NCI-H774 (cell line): ENCODE results near the gene PPM1B.
A peak's percentile ranks its signal among the peaks of the same experiment; 100 is the strongest.
"Not testable (repeated sequence)": the region's sequence is repeated elsewhere in the genome, so short reads cannot be mapped to it uniquely, and the experiment has no call there.

Experiments used
- DNase-seq: peaks from one replicate; lab custom pipeline; 2025; lab: John Stamatoyannopoulos, UW

PPM1B gene

DNA sequence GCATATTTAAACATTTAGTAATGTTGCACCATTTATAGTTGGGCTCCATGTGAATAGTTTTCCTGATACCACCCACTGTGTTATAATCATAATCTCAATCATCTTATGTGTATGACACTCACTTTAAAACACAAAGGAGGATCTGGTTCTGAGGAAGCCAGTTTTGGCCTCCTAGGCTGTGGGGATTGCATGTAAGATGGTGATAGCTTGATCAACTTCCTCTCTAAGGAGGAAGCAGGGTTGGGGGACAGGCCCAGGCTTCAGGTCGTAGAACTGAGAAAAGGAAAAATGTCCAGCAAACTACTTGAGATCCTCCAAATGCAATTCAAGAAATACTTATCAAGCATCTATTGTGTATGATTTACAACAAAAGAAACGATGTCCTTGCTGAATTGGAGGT lies 4.9 kb upstream of the PPM1B start:
- no peak for DNase-seq

DNA sequence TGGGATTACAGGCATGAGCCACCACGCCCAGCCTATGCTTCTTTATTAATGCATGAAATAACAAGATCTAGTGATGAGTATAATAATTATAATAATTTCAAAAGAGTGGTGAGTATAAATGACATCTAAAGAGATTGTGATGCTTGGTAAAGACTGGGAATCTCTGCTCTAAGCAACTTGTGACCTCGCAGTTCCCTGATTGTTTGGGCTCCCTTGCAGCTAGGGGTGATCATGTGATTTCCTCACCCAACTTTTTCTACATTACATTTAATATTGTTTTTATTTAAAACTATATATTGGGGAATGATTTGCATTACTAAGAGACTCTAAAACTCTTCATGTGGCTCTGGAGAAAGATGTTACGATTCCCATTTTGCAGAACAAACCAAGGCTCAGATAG lies 4.1 kb upstream of the PPM1B start:
- no peak for DNase-seq

DNA sequence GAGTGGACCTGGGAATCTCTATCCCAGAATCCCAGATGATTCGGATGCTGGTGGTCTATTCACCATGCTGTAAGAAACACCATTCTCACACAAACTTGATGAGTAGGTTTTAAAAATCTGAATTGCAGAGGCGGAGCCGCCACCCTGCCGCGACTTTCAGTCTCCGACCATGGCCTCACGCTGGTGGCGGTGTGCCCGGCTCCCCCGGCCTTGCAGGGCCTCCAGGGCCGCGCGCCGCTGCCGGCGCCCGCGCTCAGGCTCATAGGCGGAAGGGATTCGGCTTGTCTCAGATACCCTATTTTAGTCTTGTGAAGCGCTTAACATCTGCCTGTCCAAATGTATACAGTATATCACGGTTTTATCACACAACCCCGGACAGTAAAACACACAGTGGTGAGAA lies 2.6 kb upstream of the PPM1B start:
- no peak for DNase-seq

DNA sequence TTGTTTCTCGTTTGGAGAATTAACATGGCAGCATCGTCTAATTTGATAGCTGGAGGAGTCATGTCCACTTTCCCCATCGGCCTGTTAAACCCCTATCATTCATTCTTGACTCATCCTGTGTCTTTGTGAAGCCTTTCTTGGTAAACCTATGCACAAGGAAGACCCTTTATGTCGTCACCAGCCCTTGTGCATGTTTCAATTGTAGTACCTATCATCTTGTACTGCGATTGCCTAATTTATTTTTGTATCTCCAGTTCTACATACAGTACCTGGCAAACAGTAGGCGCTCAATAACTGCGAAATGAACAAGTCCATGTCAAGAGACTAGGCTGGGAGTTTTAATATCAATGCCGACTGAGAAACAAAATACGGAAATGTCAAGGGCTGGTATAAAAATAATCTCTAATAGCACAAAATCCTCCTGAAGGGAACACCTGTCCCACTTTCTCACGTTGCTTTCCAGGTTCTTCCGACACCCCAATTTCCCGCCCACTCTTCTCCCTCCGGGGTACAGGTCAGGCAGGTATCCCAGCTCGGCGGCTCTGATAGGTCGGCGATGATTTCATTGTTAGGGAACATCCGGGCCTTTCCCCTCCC lies 1.3 kb upstream of the PPM1B start:
- no peak for DNase-seq

DNA sequence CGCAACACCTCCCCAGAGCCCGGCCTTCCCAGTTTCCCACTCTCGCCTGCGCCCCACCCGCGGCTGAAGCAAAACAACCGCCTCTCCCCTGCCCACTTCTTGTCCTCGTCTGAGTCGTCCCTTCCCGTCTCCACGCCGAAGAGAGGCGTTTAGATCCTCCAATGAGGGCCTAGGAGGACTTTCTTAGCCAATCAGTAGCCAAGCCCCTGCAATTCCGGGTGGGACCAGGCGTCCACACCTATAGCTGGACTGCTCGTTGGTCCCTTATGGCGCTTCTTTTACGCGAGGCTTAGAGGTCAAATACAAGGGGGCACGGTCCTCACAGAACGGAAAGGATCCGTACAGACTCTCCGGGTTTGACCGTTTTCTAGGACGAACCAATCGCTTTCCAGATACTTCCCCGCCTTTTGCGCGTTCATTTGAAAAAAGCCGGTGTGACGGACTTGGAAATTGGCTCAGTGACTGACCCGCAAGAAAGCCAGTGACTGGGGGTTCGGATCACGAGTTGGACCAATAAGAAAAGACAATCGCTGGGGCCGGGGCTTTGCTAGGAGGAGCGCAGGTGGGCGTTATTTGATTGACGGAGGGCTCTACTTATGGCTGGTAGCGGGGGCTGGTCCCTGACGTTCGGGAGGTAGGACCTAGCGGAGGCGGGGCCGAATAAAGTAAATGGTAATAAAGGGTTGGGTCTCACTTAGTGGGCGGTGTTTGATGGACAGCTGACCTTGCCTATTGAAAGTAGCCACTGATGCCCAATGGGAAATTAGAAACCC lies 581 bp upstream of the PPM1B start:
- peak; percentile 99 for DNase-seq

DNA sequence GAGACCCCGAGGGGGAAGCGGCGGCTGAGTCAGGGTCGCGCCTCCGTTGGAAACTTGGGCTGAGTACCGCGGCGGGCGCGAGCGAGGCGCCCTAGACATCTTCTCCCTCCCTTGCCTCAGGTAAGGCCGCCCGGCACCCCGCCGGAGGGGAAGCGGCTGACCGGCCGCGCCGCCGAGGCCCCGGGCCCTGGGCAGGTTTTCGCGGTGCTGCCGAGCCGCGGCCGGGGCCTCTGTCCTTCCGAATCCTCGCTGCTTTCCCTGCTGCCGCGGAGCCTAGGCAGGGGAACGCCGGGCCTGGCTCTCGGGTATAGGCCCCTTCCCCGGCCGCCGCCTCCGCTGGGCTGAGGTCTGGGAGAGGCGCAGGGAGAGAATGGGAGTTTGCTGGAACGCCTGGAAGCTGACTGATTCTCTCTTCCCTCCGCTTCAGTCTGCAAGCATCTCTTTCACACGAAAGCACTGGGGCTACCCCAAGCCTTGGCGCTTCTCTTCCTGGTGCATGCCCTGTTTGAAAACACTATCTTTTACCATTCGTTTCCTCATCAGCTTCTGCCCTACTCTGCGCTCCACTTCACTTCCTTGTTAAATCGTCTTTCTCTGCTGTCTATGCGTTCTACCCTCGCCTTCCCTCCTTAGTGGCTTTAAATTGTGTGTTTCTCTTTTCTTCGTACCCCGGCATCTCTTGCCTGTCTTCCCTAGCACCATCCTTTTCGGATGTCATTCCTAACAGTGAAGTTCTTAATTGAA lies 652 bp downstream of the PPM1B start:
- DNase-seq = no peak

DNA sequence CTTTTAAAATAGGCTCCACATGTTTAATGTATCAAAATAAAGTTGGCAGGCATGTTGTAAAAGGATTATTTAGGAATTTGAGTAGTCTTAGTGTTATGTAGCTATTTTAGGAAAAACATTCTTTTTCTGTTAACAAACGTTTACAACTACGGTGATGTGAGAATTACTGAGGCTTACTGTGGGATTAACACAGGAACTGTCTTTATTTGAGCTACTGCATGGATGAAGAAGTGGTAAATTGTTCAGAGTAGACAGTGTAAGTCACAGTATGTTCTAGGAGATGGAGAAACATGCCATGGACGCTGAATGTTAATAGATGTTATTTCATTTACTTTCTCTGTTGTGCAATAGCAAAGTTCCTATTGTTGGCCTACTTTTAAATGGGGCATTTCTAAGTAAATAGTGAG lies 1.6 kb downstream of the PPM1B start:
- no peak for DNase-seq

DNA sequence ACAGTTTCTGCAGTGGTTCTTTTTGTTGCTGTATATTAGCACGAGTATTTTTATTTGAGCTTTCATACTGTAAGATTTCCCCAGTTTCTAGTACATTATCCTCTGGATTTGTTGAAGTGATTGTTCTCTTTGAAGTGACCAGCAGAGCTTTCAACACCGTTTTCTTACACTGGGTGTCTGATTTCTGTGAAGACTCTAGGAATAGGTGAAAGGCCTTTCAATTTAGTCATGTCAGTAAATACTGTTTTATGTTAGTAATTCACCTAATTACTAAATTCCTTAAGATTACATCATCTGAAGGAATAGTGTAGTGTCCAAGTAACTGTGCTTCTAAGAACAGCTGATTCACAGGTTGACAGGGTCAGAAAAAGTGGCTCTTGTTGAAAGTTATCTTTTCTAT lies 2.3 kb downstream of the PPM1B start:
- DNase-seq = no peak

DNA sequence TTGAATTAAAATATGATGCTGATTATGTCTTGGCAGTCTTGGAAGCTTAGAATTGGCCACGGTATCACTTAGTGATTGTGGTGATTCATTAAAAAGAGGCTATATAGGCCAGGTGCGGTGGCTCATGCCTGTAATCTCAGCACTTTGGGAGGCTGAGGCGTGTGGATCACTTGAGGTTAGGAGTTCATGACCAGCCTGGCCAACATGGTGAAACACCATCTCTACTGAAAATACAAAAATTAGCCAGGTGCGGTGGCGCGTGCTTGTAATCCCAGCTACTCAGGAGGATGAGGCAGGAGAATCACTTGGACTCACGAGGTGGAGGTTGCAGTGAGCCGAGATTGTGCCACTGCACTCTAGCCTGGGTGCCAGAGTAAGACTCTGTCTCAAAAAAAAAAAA lies 2.8 kb downstream of the PPM1B start:
- DNase-seq = not testable (repeated sequence)

DNA sequence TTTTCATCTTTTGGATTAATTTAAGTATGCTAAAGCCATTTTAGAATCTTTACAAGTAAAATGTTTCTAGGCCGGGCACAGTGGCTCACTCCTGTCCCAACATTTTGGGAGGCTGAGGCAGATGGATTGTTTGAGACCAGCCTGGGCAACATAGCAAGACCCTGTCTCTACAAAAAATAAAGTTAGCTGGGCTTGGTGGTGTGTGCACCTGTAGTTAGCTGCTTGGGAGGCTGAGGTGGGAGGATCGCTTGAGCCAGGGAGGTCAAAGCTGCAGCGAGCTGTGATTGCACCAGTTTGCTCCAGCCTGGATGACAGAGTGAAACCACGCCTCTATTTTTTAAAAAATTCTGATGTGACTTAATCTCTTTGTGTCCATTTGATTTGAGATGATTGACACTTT lies 3.9 kb downstream of the PPM1B start:
- DNase-seq = no peak

DNA sequence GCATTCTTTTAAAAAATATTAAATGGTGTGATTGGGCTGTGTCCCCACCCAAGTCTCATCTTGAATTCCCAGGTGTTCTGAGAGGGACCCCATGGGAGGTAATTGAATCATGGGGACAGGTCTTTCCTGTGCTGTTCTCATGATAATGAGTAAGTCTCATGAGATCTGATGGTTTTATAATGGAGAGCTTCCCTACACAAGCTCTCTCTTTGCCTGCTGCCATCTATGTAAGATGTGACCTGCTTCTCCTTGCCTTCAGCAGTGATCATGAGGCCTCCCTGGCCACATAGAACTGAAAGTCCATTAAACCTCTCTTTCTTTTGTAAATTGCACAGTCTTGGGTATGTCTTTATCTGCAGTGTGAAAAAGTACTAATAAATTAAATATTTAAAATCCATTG lies 10.3 kb downstream of the PPM1B start:
- DNase-seq = no peak

DNA sequence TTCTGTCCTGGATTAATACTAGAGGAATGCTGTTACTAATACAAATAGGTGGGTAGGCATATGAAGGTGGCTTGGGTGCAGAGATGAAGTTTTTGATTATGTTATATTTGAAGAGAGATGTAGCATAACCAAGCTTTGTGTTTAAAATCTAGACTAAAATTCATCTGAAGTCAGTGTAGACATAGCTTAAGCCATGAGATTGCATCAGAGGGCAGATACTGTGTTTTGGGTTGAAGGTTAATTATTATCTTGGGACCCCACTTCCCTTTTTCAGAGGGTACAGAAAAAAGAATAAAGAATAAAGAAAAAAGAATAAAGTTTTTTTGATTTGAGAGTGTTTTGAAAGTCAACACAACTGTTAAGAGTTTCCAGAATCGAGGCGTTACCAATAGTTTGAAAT lies 13.0 kb downstream of the PPM1B start:
- DNase-seq = no peak

DNA sequence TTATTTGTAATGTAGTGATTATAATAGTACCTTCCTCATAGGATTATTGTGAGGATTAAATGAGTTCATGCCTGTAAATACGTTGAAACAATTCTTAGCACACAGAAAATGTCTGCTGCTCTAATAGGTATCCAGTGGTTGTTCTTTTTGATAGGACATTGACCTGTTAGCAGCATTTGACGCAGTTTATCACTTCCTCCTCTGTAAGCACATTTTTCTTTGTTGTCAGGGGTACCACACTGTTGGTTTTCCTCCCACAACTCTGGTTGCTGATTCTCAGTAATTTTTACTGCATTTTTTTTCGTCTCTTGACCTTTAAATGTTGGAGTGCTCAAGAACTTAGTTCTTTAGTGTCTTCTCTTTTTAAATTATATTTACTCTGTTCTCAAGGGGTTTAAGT lies 15.4 kb downstream of the PPM1B start:
- DNase-seq = no peak

DNA sequence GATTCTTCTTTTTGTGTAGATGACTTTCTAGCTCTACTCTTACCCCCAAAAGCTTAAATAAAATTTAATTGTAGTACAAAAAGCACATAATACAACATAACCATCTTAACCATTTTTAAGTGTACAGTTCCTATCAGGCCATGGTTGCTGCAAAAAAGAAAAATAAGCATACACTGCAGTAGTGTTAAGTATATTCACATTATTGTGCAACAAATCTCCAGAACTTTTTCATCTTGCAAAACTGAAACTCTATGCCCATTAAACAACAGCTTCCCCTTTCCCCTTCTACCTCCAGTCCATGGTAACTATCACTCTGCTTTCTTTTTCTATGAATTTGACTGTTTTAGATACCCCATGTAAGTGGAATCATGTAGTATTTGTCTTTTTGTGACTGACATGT lies 18.1 kb downstream of the PPM1B start:
- DNase-seq = no peak

DNA sequence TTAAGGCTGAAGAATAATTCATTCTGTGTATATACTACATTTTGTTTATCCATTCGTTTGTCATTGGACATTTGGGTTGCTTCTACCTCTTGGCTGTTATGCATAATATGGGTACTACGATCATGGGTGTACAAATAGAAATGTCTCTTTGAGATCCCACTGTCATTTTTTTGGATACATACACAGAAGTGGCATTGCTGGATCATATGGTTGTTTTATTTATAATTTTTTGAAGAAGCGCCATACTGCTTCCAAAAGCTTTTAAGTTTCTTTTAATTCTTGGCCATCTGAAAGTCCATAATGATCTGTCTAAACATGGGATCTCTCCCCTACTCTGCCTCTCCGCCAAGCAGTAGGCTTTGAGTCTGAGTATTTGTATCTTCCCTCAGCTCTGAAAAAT lies 18.6 kb downstream of the PPM1B start:
- DNase-seq = no peak

DNA sequence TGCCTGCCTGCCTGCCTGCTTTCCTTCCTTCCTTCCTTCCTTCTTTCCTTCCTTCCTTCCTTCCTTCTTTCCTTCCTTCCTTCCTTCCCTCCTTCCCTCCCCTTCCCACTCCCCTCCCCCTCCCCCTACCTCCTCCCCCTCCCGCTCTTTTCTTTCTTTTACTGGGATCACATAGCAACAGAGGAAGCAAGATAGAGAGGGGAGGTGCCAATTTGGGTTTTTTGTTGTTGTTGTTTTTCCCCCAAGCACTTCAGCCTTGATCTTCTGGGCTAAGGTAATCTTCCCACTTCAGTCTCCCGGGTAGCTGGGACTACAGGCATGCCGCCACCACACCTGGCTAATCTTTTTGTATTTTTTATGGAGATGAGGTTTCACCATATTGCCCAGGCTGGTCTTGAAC lies 20.0 kb downstream of the PPM1B start:
- no peak for DNase-seq

DNA sequence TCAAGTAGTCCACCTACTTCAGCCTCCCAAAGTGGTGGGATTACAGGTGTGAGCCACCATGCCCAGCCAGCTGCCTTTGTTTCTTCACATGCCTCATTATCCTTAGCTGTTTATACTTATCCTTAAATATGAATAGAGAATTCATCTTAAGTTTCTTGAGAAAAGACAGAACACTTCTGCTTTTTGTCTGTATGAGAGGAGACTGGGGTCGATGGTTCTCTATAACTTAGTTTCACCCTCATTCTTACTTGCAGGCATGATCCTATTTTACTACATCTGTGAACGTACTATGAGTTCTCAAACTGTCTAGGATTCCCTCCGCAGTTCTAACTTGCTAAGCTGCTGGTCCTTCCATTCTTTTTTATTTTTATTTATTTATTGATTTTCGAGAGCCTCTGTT lies 20.4 kb downstream of the PPM1B start:
- DNase-seq = no peak

DNA sequence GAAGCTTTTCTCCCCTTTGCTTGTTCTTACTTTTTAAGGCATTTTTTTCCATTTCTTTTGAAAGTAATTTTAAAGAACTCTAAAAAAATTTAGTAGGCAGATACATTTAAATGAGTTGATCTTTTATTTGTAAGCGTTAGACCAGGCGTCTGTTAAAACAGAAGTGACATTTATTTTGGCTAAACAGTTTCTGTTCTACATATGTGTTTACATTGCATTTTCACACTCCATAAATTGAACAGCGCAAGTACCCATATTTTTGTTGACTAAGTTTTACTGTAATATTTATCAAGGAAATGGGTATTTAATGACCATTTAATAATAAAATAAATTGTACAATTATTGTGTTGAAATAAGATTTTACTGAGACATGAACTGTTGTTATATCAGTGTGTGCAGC lies 21.9 kb downstream of the PPM1B start:
- DNase-seq = no peak

DNA sequence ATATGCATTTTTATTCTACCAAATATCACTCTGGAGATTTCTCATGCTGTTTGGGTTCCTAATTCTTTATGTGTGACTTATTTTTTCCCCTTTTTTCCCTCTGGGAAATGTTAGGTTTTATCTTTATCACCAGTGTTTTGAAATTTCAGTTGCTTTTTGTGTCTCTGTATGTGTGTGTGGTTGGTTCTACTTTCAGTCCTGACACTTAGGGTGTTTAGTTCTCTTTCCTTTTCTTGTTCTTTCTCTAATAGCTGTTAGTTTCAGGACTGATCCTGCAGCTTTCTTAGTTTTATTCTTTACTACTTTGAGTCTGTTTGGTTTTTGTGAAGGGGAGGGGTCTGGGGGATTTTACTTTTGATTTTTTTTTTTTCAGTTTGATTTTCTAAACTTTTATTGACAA lies 23.1 kb downstream of the PPM1B start:
- DNase-seq = no peak

DNA sequence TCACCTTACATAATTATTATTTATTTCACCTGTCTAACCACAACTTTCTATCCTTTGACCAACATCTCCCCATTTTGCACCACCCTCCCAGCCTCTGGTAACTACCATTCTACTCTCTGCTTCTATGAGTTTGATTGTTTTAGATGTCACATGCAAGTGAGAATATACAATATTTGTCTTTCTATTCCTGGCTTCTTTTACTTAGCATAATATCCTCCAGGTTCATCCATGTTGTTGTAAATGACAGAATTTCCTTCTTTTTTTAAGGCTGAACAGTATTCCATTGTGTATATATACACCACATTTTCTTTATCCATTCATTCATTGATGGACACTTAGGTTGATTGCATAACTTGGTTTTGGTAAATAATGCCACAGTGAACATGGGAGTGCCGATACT lies 24.0 kb downstream of the PPM1B start:
- DNase-seq = no peak

DNA sequence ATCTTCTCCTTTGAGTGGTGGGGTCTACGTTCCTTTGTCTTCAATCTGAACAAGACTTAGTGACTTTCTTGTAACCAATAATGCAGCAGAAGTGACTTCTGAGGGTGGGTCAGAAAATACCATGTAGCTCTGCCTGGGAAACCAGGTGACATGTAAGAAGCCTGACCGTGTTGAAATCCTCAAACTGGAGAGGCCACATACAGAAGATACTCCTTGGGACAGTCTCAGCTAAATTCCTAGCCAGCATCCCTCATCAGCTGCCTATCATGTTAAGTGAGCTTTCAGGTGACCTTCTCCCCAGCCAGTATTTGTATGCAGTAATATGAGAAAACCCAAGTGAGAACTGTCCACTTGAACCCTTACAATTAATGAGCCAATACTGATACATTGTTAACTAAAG lies 27.0 kb downstream of the PPM1B start:
- no peak for DNase-seq

DNA sequence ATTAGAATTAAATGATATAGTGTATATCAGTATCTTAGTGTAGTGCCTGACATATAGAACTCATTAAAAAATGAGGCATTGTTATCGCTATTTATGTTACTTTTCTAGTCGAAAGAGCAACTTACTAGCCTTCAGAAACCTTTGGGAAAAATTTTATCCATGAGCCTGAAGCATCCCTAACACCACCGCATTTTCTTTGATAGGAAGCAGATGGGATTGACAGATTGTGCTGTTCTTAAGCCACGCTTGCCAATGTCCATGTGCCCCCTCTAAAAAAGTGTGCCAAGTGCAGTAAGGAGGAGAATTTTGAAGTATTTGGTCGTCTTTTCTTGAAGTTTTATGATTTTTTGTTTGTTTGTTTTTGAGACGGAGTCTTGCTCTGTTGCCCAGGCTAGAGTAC lies 29.1 kb downstream of the PPM1B start:
- no peak for DNase-seq

DNA sequence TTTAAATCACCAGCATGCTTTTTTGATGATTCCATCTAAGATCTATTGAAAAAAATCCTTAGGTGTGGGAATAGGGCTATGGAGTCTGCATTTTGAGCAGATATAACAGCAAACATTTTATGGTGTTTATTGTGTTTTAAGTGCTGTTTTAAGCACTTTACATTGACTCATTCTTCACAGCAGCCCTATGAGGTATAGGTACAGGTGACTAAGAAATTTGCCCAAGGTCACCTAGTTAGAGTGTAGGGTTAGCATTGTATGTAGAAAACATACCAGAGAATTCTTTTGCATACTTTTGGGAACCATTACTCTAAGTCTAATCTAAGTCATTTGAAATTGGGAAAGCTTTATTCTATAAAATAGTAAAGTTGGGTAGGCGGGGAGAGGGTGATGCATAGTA lies 31.3 kb downstream of the PPM1B start:
- DNase-seq = no peak

DNA sequence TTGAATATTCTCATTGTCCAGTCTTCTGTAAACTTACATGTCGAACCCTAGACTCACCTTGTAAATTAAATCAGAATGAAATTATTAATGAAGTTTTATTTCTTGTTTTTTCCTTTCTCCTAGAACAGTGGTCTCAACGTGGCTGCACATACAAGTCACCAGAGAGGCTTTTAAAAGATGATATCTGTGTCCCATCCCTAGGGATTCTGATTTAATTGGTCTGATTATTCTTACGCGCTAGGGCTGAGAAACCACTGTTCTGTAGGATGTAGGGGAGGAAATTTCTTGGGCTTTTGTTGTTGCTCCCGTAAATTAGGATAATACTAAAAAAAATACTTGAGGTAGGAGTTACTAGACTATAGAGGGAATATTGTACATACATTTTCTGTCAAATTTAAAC lies 32.1 kb downstream of the PPM1B start:
- DNase-seq = no peak
